RWPE1 (cell line): Measurements from ENCODE around the gene RXFP1.

Source experiments
- CTCF ChIA-PET: fragments of 350-600 bp; sonication (Branson Sonifier 250); formaldehyde crosslinking; extraction: SDS; loops from one replicate; lab custom pipeline; 2021; lab: Yijun Ruan, JAX
- POLR2A ChIA-PET: fragments of 400-600 bp; formaldehyde crosslinking; extraction: SDS; loops from one replicate; lab custom pipeline; 2020; ENCODE audit warnings: antibody characterized with exemption; ENCODE audit not compliant: low non-redundant PET; lab: Yijun Ruan, JAX
- DNase-seq: peaks from one replicate; pipeline ENCODE4 v3.0.0; 2012; ENCODE audit warnings: low spot score
- H3K27ac ChIP-seq: fragments of 450-650 bp; 2 replicates; pipeline ENCODE4 v1.5.1; 2017
- CTCF ChIP-seq: fragments of 450-650 bp; conservative IDR thresholded peaks from 2 replicates; pipeline ENCODE4 v1.5.1; 2017; ENCODE audit warnings: low read depth, mild to moderate bottlenecking

RXFP1 gene

GRCh38 chr4:158597879-158598596 is 76.4 kb downstream of the RXFP1 start:
- CTCF ChIA-PET = interaction anchor here (0.6 kb wide), 1 partner anchor 354 kb away, joined by 4 read pairs; no protein-coding TSS in a partner anchor
- TF ChIP-seq CTCF = no peak
- POLR2A ChIA-PET = no interaction called here
- H3K27ac ChIP-seq = no peak overlapping the region
- DNase-seq = no peak

DNA sequence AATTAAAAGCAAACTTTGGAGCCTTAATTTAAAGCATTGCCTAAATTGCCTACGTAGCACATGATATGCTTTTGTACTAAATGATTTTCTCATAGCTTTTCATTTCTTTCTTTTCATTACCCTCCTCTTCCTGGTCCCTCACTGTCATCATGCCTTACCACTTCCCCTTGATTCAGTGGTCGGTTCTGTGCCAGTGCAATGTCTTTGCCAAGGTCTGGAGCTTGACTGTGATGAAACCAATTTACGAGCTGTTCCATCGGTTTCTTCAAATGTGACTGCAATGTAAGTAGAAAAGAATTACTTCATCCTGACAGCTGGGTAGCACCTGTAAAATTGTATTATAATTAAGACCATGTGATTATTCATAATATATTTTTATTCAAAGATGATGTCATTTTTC is 77.5 kb downstream of the RXFP1 start:
- no peak overlapping the region for H3K27ac ChIP-seq
- ChIA-PET POLR2A (no interaction called here), CTCF (no interaction called here)
- DNase-seq = no peak
- no peak for TF ChIP-seq CTCF

DNA sequence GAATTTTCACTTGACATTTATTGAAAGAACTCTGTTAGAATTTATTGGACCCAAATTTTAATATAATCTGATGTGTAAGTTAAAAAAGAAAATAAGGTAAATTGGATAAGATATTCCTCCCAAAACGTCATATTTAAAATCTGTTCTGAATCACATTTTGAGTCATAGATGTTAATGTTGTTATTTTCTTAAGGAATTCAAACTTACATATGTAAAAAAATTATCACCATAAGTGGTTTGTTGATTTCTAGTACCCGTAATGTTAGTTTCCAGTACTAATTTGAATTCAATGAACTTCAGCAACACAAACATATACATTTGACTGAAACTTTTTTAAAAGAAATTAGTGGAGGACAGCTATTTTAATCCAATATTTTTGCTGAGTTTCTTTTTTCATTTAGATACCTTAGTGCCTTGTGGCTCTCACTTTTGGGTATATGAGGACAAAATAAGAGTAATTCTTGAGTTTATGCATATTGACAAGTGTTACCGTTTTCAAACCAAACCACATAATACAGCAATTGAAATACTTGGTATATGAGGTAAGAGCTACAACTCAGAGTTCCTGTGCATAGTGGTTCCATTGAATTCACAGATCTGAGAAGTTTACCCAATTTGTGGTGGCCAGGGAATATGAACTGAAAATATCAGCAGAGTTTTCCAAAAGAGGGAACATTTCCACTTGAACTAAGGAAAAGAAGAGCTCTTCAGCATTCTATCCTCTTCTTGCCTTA is 78.2 kb downstream of the RXFP1 start:
- no peak for TF ChIP-seq CTCF
- ChIA-PET POLR2A (no interaction called here), CTCF (no interaction called here)
- DNase-seq = no peak
- no peak overlapping the region for H3K27ac ChIP-seq

- POLR2A ChIA-PET = no interaction called here
- CTCF ChIA-PET = no interaction called here
- no peak for TF ChIP-seq CTCF
- DNase-seq = no peak
- no peak overlapping the region for H3K27ac ChIP-seq
Measured at GRCh38 chr4:158604369-158604768, 82.7 kb downstream of the RXFP1 start.

DNA sequence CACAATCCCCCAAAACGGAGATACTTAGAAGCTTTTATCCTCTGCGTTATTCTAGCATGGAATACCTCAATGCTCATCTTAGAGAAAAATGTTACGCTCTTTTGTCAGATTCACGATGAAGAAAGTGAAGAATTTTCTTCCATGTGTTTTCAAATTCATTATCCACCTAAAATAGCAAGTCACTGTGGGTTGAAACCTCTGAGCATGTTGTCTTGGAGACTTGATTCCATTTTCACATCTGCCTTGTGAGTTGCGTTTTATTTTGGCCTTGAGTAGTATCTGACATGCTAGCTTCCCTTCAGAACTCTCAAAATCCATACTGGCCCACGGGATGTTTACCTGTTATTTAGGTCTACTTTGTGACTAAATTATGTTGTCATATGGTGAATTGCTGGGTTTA is 83.7 kb downstream of the RXFP1 start:
- CTCF ChIA-PET = interaction anchor here (0.6 kb wide), 1 partner anchor 105 kb away, joined by 3 read pairs; no protein-coding TSS in a partner anchor
- H3K27ac ChIP-seq = no peak overlapping the region
- TF ChIP-seq CTCF = no peak
- no peak for DNase-seq
- POLR2A ChIA-PET = no interaction called here

DNA sequence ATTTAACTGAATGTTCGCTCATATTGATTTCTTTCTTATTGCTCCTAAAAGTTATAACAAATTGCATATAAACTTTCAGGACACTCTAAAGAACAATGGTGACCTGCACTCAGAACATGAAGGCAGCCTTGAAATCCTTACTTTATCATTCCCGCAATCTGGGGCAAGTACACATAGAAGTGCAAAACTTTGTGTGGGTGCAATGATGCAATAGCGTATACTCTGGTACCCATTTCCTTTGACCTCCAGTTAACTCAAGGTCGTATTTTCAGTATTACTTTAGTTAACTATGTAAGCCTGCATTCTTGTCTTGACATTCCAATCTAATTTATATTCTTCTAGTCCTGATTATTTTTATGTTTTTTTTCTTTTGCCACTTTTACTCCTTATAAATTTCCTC is 85.3 kb downstream of the RXFP1 start:
- POLR2A ChIA-PET = no interaction called here
- no peak for TF ChIP-seq CTCF
- DNase-seq = no peak
- no peak overlapping the region for H3K27ac ChIP-seq
- CTCF ChIA-PET = interaction anchor here (0.5 kb wide), 1 partner anchor 777 kb away, joined by 3 read pairs; no protein-coding TSS in a partner anchor
